HG02885 (cell line): ENCODE data around the gene HOXC6.

Source experiments
- ATAC-seq: cut with Tn5 transposase; IDR thresholded peaks from one replicate; pipeline ENCODE4 v1.9.1; 2021; ENCODE audit warnings: mild to moderate bottlenecking; ENCODE audit not compliant: unreplicated experiment, poor library complexity

Gene HOXC6

DNA sequence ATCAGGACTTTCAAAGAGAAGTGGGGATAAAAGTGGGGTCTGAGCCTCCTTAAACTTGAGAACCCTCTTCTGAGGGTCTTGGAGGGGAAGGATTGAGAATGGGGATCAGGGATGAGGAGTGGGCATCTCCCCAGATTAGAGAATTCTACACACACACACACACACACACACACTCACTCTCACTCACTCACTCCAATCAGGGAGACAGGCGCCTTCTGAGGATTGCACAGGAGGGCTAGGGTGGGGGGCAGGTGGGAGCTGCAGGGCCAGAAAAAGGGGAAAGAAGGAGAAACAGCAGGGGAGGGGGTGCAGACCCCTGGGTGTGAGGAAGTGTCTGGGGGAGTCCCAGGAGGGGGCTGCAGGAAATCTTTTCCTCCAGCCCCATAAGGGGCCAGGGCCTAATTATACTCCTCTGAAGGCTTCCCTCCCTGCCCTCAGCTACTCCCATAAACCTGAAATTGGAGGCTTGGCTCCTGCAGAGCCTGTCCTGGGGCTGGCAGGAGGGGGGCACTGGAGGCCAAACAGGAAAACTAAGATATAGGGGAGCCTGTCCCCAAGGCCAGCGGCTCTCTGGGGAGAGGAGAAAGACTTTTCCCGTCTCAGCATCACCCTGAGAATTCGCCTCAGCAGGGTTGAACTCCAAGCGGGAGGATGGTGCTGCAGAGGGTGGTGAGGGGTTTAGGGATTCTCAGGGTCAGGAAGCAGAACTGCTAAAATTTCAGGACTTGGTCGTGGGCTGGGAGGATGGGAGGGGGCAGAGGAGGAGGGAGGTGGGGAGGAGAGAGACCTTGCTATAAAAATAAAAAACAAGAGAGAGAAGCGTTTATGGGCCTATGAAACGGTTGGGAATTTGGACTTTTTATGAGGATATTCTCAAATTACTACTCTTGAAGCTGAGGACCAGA, 26.7 kb upstream of the HOXC6 start:
- ATAC-seq, result no peak

DNA sequence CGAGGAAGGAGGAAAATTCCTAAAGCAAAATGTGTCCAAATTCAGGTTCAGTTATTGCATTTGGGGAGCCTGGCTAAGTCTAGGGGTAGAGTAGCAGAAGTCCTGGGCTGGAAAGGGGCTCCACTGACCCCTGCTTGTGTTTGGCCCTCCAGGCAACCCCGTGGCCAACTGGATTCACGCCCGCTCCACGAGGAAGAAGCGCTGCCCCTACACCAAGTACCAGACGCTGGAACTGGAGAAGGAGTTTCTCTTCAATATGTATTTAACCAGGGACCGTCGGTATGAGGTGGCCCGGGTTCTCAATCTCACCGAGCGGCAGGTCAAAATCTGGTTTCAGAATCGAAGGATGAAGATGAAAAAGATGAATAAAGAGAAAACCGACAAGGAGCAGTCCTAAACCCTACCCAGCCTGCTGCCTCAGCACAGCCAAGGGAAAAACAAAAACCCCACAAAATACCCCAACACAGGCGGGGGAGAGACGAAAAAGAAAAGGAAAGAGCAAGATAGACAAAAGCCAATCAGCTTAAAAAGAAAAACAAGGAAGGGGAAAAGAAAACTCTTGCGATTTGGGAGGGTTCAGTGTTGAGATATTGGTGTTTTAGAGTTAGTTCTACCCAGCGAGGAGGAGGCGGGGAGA, 25.8 kb upstream of the HOXC6 start:
- ATAC-seq, result no peak

DNA sequence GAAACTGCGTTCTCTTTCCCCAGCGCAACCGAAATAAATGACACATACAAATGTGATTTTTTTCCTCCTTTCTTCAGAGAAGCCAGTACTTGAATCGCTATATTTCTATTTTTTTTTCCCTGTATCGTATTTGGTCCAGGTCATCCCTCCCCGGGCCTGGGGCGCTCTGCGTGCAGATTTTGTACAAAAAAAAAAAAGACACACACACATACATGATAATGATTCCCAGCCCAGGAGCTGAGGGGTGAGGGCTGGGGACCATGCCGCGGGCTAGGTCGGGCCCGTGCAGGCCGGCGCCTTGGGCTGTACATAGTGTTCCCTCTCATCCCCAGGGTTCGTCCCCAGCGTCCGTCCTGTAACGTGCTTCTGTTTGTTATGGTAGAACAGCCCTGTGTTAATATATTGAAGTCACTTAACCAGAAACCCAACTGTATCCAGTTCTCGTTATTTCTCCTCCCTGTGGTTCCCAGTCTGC, 25.3 kb upstream of the HOXC6 start:
- no peak for ATAC-seq

DNA sequence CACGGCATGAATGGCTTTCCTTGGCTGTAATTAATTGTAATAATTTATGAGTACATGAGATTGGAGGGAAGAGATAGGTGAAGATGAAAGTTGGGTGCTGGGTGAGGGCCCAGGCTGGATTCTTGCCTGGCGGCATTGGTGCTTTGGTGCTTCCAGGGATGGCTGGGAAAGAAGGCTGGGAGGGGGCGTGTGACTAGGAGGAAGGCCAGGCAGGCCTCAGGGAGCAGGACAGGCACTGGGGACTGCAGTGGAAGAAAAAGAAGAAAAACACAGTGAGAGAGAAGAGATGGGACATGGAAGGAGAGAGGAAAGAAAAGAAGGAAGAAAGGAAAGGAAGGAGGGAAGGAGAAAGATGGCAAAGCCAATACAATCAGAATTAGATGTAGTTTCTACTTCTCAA, 24.6 kb upstream of the HOXC6 start:
- no peak for ATAC-seq

DNA sequence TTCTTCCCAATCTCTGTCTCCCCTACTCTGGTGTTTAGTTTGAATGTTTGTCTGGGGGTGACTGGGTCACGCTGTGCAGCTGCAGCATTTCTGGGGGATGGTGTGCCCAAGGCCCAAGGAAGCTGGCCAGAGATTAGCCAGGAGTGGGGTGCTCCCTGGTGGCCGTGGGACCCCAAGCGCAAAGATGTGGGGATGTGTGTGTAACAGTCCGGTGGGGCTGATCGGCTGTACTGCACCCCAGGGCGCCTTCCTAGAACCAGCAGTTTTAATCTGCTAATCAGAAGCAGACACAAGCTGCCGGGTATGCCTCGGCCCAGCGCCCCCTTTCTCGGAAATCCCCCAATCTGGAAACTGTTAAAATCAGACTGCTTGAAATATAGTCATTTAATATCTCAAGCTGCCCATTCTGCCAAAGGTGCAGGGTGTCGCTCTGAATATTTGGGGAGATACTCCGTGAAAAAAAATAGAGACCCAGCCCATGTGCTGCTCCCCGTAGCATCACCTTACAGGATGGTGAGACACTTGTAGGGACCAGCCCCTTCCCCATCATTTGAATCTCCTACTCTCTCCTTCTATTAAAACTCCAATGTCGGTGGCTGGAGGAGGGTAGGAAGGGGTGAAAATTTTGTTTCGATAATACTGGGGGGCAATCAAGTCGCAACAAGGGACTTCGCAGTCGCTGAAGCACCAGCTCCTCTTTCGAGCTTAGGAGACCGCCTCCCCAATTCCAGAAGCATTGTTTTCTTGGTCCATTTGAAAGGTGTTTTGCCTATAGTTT, 24.0 kb upstream of the HOXC6 start:
- ATAC-seq, result no peak

DNA sequence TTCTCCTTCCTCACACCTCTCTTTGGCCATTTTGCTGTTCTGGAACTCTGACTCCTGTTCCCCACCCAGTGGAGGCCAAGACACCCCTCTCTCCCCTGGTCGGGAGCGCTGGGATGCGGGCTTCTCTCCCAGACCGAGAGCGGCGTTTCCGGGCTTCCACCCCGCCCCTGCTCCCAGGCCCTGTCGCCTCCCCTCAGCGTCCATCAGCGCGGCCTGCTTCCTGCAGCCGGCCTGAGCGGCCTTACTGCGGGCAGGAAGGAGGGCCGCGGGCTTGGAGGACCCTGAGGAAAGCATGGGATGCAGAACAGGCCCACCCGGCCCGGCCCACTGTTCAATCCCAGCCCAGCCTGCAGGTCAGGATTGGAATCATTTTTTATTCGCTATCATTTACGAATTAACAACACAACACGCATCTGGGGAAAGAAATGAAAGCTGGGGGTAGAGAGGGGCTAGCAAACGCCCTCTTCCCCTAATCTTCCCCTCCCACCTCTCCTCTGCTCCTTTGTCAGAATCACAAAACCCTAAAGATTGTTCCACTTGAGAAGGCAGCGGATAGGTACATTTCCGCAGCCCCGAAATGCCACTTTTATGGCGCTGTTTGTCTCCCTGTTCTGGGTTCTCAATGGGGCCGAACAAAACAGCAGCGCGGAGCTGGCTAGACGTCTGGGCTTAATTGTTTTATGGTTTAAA, 23.3 kb upstream of the HOXC6 start:
- no peak for ATAC-seq

DNA sequence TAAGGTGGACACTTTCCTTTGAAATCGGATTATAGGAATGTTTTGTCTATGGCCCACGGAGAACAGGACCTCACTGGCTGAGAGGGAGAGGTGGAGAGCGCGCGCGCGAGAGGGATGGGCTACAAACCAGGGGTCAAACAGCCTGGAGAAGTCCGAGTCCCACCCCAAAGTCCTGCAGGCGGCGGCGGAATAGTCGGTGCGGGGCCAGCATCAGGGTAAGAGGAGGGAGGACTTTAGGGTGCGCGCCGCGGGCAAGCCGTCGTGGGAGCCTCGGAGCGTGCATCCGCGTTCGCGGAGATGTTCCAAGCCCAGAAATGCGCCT, 22.7 kb upstream of the HOXC6 start:
- ATAC-seq, result no peak

DNA sequence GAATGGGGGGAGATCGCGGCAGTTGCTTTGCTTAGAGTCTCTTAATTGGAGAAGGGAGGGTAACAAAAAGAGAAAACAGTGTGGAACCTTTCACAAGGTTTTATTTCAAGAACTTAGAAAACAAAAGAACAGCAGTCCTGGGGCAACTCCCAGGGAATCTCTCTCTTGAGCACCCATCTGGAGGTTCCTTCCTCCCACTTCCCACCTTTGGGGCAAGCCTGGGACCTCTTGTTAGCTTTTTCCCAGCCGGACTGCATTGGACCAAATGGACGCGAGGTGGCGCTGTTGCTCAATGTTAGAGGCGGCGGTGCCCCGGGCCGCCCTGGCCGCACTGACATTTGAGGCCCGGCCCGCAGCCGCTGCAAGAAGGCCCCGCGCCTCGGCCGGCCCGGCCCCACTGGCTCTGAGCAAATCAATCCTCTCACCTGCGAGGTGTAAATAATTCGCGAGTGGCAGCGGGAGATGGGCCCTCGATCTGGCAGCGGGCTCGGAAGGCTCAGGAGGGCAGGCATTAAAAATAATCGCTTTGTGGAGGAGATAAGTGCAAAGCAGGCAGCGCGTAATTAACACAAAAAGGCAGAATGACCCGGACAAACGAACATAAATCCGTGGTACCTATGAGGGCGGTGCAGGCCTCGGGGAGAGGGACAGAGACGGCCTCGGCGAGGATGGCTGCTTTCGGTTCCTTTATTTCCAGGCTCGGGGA, 22.2 kb upstream of the HOXC6 start:
- ATAC-seq, result peak; percentile 73

DNA sequence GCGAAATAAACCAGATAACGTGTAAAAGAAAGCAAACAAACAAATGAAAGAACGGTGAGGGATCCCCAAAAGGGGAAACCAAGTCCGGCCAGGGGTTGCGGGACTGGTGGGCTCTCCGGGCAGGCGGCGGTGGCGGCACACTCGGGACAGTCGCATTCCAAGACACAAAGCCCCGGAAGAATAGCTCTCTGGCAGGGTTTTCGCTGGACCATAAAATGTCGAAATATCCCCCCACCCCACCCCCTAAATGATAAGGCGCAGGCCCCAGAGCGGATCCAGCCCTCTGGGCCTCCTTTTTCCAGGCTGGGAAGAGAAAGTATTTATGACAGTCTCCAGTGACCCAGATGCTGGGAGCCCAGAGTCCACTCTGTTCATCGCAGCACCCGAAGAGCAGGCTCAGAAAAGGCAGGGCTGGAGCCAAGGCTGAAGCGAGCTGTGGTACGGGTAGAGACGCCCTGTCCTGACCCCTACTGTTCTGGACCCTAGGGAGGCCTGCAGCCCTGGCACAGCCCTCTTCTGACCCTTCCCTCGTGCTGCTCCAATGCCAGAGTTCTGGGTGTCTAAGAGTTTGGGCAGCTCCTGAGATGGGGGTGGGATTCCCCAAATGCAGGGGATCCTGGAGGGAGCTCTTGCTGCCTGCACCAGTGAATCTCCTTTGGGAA, 21.6 kb upstream of the HOXC6 start:
- ATAC-seq, result no peak

DNA sequence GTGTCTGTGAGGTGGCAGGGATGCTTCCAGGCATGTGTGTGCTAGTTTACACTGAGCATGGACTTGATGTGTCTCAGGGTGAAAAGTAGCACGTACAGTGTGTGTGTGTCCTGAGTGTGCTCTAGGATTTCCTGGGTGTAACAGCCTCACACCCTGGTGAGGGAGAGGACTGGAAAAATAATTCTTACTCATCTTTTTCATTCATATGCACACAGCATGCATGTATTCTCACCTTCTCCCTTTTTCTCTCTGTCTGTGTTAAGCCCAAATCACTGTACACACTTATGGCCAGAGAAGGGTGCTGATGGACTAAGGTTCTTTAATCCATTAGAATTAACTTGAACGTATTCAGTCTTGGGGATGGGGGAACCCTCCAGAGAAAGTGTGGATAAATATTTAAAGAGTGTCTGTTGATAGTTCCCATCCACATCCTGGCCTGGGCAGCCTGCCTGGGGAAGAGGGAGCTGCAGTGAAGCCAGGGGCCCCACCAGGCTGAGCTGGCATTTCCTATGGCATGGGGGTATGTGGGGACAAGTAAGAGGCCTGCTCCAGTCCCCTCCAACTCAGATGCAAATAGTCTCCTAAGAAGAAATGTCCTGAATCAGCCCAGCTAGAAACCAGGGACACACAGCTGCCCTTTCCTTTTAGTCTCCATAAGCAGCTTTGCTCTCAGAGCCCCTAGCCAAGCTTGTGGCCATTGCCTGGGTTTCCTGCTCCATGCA, 20.5 kb upstream of the HOXC6 start:
- ATAC-seq, result no peak

DNA sequence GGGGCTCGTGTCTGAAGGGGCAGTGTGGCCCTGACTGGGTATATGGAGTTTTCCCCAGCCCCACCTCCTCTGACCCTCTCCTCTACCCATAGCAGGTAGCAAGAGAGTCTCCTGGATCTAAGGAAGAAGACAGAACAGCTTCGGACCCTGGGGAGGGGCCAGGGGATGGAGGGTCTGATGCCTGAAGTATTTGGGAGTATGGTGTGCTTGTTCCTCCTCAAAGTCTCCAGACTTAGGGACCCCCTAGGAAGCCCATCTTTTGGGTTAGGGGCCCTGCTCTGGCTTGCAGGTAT, 20.0 kb upstream of the HOXC6 start:
- no peak for ATAC-seq

DNA sequence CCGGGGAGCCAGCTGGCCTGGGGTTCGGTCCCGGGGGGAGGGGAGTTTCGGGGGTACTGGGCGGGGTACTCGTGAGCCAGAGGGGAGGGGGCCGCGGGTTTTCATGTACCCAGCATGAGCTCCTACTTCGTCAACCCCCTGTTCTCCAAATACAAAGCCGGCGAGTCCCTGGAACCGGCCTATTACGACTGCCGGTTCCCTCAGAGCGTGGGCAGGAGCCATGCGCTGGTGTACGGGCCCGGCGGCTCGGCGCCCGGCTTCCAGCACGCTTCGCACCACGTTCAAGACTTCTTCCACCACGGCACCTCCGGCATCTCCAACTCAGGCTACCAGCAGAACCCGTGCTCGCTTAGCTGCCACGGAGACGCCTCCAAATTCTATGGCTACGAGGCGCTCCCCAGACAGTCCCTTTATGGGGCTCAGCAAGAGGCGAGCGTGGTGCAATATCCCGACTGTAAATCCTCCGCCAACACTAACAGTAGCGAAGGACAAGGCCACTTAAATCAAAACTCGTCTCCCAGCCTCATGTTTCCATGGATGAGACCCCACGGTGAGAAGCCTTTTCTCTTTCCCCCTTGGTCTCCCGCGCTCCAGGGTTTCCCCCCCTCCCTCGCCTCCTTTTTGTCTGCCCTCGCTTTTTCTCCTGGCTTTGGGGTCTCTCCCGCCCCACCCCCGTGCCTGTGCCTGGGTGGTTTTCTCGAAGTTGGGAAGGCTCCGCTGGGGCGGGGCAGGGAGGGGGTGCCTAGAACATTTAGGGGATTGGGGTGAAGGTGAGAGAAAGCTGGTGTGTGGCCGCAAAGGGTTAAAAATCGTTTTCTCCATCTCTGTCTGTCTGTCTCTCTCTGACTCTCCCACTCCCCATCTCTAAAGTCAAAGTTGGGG, 18.8 kb upstream of the HOXC6 start:
- no peak for ATAC-seq

DNA sequence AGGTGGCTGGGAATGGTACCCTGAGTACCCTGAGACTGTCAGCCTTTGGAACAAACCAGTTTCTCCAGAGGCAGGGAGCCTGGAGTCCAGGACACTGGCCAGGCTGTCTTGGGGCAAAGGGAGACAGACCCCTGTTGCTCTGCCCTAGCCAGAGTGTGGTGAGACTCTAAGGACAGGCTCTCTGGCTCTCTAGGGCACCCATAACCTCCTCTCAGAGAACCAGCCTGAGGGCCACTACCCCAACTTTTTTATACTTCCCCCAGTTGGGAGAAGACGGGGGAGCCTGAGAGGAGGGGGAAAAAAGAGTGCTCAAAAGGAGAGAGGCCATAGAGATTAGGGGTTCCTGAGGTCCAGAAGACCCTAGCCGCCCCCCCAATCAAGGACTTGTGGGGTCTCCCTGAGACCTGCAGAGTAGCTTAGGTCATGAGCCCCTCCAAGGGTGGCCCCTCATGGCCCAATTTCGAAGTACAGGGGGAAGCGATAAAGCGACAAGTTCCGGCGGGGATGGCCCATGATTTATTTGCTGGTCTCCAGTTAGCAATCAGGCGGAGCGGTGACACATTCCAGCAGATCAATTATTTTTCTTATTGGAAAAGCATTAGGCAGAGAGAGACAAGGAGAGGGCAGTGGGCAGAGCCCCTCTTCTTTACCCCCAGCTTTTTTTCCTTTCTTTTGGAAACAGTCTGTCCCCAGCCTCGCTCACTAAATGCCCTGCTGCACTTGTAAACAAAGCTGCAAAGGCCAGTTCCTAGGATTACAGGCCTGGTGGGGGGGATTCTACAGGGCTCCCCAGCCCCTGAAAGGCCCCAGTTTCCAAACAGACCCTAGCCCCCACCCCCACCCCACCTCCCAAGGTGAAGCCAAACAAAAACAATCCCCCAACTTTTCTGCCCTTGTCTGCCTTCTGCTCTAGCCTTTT, 17.9 kb upstream of the HOXC6 start:
- no peak for ATAC-seq

DNA sequence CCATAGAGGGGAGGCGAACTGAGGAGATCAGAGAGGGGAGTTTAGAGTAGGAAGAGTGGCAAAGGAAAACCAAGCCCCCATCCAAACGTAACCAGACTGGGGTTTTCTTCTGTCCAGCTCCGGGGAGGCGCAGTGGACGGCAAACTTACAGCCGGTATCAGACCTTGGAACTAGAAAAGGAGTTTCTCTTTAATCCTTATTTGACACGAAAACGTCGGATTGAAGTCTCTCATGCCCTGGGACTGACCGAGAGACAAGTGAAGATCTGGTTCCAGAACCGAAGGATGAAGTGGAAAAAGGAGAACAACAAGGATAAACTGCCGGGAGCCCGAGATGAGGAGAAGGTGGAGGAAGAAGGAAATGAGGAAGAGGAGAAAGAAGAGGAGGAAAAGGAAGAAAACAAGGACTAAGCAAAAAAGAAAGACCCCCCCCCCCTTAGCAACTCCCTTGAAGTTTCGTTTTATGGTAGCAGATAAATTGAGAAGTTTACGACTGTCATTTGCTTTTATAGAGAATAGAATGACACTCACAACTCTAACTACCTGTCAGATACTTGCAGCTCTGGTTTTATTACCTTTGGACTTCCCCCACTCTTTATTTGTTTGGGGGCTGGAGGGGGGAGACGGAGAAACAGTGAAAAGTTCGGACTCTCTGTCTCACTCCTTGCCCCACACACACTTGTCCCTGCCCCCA, 17.1 kb upstream of the HOXC6 start:
- ATAC-seq, result no peak

DNA sequence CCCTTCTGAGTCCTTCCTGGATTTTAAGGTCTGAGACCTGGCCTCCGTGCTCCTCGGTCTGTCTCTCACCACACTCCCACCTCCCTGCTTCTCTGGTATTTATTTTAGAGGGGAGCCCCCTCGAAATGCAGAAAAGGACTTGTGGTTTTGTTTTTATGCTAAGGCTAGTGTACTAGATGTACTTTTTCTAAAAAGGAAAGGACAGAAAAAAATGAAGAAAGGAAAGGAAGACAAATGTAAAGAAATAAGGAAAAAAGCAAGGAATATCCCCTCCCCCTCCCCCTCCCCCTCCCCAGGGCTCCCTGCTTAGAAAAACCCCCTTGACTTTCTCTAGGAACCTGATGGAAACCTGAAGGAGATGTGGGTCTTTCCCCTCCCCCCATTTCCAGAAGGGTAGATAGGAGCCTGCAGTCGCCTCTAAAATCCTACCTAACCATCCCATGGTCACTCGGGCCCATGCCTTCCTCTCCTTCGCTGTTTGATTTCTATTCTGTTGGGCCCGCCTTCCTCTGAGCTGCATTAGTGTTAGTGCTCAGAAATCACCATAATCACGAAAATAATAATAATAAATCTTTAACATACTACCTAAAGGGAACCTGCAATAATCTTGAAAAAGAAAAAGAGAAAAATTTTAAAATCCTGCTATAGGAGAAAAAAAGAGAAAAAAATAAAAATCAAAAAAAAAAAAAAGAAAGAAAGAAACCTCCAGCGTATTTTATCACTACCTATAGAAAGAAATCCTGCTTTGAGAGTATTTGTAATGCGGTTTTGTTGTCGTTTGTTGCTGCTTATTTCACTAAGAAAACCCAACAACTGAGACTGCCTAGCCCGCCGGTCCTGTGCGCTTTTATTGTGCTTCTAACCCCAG, 16.3 kb upstream of the HOXC6 start:
- ATAC-seq, result no peak
